Measurements from ENCODE around the gene ANKRD9.

- TF ChIP-seq REST (IDR thresholded peaks at IDR 0.05; ENCODE audit: borderline replicate concordance) (no peak), CTCF (IDR thresholded peaks at IDR 0.05; ENCODE audit: poor library complexity, severe bottlenecking) (no peak), RAD21 (conservative IDR thresholded peaks at IDR 0.05) (no peak), EP300 (conservative IDR thresholded peaks at IDR 0.05; ENCODE audit: poor library complexity, severe bottlenecking) (no peak), SMC3 (conservative IDR thresholded peaks at IDR 0.05; ENCODE audit: poor library complexity) (no peak), POLR2AphosphoS5 (IDR thresholded peaks at IDR 0.05) (no peak), EZH2 (IDR thresholded peaks at IDR 0.05; ENCODE audit: borderline replicate concordance, insufficient read depth, low read length, poor library complexity, severe bottlenecking) (no peak)
These were observed 34.6 kb upstream of the ANKRD9 start for GRCh38 chr14:102544046-102544746.

Data from neural cell (in vitro differentiated cells).